NCI-H1092 treated with DMSO at 0.1 percent for 48 hours (cell line): ENCODE measurements around the gene SV2C.

ENCODE experiments used
- DNase-seq: peaks from one replicate; lab custom pipeline; 2025; lab: John Stamatoyannopoulos, UW

Gene SV2C

DNA sequence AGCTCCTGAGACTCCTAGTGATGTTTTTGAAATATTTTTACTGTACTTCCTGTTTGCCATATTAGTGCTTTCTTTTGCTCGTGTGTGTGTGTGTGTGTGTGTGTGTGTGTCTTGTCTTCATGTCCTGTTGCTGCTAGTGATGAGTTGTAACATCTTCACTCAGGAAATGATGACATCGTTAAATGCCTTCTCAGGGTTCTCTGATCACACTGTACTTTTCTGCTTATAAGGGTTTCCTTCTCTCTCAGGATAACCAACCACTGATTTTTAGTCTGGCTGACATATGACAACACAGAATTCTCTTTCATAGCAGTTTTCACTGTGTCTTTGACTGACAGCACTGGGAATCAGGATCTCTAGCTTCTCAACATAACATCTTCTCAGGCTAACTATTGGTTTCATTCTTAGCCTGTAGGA lies 16.1 kb downstream of the SV2C start:
- no peak for DNase-seq

DNA sequence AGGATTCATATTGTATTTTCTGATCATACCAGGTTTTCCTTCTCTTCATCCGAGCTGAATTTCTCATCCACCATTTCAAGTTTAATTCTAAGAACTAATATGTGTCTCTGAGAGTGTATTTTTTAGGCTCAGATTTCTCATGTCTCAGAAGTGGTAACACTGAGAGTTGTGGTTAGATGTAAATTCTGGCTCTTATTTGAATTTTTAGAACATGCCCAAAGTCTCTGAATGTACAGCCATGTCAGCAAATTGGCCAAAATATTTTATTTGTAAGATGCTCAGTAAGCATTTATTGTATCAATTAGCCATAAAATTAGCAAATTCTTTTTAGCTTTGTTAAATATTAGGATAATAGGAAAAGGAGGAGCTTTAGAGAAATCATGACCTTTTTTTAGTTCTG lies 16.6 kb downstream of the SV2C start:
- DNase-seq, result no peak

DNA sequence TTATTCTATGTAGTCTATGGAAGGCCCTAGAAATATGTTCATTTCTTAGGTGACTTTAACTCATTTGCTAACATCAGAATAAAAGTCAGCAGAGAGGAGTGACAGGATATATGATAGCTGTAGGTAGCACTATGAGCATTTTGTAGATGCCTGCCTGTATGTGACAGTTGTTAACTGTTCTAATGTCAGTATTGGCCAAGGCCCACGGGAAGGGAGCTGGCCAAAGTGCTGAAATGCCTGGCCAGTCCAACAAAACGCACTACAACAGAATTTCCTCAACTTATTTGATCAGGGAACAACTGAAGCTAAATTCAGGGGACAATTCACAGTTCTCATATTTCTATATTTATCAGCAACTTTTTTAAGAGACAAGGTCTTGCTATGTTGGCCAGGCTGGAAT lies 20.8 kb downstream of the SV2C start:
- DNase-seq, result no peak

DNA sequence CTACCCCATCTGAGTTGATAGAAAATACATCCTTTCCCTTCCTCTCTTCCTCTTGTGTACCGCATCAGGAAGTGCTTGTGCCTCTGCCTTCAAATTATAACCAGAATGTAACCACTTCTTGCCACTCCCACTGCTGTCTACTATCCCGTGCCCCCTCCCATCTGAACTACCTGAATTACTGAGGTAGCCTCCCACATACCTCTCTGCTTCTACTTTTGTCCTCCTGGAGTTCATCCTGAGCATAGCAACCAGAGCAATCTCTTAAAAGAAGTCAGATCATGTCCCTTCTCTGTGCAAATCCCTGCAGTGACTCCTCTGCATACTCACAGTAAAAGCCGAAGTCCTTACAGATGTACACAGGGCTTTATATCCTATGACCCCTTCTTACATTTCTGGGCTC lies 23.0 kb downstream of the SV2C start:
- no peak for DNase-seq

DNA sequence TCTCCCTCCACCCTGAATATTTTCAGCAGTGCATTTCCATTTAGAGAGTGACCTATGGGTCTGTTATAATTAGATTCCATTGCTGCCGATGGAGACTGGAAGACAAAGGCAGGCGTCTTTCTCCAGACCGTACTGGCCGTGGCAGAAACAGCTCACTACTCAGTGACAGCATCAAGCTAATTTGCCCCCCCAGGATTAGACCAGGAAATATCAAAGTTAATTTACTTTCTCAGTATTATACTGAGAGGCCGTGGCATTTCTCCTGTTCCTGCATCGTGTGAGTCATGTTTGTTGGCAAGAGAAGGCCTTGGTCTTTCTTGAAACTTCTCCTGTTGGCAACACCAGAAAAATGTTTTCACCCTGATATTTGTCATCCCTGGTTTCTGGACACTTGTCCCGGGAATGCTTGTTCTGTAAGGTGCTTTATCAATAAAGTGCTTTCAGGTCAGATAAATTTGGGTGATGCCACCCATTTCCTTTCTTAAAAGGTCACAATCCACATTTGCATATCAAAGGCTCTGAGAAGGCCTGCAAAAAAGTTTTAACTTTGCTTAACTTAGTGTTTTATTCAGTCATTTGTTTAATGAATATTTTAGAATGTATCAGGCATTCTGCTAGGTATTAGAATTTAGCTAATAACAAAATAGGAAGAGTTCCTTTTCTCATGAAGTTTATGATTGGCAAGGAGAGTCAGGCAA lies 28.4 kb downstream of the SV2C start:
- no peak for DNase-seq

DNA sequence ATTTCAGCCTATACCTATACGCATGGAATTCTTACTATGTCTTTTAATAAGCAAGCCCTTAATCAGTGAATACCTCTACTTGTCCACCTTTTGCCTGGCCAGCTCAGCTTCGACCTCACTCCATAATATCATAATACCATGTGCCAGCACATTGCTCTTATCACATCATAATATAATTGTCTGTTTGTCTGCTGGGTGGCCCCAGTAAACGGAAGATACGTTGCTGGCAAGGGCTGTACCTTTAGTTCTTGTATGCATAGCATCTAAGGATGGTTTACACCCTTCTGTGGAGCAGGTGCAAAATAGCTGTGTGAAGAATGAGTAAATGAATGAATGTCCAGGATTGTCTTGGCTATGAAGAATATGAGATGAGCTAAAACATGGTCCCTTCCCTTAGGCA lies 29.9 kb downstream of the SV2C start:
- DNase-seq, result no peak

DNA sequence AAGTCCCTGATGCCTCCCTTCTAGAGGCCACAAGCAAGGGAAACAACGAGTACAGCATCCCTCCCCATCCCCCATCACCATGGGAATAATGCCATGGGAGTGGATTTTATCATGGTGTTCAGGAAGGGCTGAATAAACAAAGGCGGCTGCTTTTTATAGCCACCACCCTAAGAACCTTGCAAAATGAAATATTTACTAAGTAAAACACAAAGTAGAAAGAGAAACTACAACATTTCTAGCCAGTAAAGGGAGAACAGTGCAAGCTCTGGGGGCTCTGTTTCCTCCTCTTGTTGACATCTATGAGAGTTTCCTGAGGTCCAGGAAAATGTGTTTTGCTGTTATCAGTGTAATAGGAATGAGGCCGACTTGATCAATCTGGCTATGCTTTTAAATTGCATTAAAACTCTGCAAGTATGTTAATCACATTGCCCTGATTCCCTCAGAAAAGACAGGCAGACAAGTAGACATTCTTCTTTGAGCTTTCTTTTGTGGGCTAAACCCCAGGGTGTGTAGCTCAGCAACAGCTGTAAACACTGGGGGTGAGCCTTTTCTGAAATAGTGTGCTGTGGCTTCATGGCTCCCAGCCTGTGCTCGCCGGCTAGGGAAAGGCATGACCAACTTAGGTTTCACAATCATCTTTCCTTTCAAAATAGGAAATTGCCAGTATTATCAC lies 31.1 kb downstream of the SV2C start:
- no peak for DNase-seq

DNA sequence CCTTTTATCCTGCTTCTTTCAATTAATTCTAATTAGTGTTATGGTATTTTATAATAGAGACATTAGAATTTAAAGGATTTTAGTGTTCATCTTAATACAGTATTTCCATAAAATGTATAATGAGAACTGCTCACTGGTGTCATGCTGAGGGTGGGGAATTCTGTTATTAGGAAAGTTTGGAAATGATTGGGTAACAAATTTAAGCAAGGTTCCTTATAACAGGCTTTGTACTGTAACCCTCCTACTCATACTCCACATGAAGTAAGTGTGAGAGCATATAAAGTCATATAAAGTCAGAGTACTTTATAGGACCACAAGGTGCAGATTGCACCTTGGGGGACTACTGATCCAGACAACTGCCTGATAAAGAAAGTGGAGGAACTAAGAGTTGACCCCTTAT lies 42.2 kb downstream of the SV2C start:
- no peak for DNase-seq

DNA sequence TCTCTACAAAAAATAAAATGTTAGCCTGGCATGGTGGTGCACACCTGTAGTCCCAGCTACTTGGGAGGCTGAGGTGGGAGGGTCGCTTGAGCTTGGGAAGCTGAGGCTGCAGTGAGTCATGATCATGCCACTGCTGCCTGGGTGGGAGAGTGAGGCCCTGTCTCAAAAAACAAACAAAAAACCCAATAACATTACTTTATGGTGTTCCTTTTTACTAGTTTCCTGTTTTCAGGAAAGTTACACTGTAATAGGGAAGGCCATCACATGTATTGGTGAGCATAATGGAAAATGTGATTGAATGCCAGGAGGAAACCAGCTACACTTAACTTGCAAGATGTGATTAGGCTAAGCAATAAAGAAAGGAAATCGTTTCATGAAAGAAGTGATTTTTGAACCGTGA lies 42.7 kb downstream of the SV2C start:
- DNase-seq, result no peak

DNA sequence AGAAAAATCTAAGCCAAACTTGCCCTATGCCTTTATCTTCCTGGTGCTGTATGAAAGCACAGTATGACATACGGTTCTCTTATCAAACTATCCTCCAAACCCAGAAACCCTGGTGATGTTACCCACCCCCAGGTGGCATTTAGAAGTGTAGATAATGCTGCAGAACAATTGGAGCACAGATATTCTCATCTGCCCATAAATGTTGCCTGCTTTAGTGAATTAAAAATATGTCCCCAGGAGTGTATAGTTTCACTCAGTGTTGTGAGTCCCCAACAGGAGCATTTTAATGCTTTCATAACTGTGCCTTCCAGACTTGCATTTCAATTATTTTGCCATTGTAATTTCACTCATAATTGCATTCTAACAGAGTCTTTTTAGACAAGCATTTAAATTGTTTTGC lies 50.8 kb downstream of the SV2C start:
- no peak for DNase-seq

DNA sequence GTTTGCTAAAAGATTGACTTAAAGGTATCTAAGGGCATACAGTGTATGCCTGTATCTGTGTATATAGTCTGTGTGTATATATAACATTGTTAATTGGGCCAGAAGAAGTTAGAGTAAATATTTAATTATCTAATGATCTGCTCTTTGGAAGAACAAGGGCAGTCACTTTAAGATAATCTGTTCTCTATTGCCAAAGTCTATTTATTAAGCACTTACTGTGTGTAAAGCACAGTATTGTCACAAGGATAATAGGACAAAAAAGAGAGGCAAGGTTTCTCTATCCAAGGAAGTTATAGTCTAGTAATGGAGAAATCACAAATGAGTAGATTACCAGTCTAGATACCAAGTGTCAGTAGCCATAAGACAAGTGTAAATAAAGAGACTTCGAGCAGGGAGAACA lies 51.5 kb downstream of the SV2C start:
- DNase-seq, result no peak

DNA sequence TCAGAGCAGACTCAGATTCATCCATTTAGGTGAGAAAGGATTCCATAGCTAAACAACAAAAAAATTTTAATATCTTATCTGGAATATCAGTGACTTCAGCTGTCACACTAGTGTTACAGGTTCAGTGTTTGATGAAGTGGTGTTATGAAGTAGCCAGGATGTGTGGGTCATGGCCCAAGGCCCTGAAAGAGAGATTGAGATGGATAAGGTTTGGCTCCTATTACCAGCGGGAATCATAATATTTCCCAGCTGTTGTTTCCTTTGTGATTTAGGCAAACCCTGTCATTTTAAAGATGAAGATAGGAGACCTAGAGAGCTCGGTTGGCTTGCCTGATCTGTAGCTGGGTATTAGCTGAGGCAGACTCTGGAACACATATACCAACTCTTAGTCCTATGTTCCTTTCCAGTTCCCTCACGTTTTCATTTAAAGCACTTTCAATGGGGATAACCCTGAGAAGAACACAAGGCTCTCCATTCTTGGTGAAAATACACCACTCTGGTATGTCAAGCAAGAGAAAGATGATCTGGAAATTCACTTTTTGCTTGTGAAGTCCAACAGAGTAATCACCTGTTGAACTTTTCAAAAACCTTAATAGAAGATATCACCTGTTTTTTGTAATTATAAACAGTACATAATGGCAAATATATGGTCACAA lies 54.8 kb downstream of the SV2C start:
- DNase-seq, result no peak

DNA sequence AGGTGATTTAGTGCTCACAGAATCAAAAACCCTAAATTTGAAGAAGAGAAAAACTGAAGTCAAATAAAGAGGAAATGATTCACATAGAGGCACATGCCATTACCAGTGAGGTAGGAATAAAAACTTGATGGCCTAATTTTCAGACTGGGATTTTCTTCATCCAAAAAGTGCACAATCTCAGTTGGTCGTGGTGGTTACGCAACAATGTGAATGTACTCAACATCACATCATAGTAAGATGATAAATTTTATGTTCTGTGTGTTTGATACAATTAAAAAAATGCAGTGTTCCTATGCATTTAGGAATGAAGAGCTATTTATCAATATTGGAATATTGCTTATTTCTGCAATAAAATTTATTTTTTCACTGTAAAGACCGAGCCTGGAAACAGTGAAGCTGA lies 60.7 kb downstream of the SV2C start:
- no peak for DNase-seq

DNA sequence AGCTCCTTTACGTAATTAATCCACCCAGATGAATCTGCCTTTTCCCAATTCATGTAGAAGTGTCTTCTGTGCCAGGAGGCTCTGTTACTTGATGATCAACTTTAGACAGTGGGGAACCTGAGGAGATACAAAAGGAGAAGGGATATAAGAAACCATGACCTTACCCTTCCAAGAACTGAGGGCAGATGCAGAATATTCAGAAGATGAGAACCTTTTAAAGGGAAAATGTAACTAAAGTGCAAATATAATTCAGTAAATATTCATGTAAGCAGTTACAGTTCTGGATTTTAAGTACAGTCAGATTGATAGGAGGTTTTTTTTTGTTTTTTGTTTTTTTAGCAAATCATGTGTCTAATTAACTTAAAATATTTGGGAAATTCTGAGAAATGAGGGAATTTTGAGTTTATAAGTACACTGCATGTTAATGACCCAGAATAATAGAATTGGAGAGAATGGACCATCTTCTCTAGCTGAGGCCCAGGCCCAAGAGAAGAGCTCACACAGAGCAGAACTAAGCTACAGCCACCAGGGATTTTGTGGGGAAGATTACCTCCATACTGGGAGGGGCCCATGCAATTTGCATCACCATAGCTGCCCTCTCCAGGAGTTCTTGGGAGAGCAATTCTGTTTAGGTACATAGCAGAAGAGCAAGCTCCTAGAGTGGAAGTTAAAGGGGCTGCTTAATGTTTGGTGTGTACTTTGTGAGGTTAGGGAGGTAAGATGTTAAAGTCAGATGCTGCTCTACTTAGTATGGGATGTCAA lies 61.5 kb downstream of the SV2C start:
- no peak for DNase-seq

DNA sequence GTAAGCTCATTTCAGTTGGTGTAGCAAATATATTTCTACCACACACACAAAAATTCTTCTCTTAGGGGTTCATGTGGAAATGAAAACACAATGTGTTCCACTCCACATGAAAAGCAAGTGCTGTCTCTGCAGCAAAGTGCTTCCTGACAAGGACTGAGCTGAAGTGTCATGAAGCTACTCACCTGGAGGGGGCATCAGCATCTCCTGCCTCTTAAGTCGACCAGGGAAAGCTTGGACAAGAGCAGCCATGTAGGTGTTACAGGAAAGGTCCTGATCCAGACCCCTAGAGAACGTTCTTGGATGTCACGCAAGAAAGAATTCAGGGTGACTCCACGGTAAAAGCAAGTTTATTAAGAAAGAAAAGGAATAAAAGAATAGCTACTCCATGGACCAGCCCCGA lies 62.8 kb downstream of the SV2C start:
- DNase-seq, result no peak

DNA sequence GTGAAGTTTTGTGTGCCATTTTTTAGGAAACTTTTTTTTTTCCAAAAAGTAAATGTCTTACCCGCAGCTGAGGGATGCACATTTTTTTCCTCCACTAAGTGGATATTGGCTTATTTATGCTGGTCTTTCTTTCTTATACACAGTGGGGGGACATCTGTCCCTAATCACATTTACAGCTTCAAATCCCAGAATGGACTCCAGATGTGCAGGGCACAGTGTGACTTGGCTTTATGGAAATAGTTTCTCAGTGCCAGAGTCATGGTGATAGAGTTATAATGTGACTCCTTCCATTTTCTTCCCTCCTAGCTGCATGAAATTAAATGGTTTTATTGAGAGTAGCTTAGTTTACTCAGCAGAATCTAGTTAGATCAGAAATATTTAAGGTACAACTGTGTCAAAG lies 66.5 kb downstream of the SV2C start:
- no peak for DNase-seq

DNA sequence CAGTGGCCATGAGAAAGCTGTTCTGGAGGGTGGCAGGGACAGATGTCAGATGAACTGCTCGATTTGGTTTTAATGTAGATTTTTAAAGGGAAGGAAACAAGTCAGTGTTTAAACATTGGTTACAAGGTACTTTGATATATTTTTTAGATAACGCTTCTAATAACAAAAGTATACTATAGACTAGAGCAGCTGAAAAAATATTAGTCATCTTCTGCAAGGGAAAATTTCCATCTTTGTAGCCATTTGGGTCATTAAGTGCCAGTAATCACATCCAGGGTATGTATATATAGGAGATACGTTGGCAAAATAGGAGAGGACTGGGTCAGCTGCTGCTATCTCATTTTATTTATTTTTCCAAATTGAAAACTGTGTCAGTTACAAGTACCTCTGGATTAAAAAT lies 69.0 kb downstream of the SV2C start:
- DNase-seq, result no peak

DNA sequence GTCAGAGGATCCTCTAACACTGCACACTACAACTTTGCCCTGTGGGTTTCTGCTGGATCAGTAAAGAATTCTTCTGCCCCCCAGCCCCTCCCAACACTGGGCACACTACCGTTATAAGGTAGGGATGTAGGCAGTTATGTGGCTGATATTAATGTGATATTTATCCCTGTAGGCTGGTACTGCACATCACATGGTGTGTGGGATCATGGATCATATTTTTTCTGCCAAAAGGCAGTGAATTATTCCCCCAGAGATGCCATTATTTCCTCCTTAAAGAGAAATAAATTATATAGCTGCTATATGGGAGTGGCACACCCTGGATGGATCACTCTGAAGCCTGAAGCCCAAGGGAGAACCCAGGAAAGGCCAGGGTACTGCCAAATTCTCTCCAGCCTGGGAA lies 69.5 kb downstream of the SV2C start:
- no peak for DNase-seq

DNA sequence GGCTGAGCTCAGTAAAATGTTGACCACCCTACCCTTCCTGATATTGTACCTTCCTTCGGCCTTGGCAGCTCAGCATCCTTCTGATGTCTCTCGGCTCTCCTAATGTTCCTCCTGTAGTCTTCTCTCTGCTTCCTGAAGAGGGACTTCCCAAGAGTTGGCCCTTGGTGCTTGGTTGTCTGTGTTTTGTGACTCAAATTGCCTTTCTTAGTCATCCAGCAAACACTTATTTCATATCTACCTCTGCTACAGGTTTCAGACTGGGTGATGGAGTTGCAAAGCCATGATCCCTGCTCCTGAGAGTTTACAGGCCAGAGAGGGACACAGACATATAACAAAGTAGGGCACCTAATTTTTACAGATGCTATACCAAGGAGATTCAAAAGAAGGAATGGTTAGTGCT lies 70.1 kb downstream of the SV2C start:
- DNase-seq, result no peak

DNA sequence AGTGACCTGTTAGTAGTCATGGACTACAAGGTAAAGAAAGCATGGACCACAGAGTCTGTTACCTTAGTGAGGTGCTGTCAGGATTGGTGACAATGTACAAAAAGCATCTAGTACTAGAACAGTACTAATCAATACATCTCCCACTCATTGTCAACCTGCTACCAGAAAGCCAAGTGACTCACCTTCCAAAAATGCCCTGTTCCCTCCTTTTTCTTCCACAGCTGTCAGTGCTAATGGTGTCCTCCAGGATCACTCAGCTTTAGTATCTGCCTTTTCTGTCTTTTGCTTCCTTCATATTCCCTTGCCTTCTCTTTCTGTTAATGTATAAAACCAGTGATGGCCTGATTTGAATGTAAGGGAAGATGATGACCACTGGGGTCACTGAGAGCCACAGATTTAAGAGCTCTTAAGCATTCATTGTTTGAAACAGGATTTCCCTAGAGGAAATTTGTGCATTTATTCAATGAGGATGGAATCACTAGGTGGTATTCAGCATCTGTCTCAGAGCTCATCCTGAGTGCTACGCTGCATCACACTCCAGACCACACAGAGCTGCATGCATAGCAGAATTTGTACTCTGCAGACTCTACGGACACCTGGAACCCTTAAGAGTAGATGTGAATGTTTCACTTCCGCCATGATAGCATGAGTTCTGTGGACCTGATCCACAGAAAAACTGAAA lies 71.0 kb downstream of the SV2C start:
- no peak for DNase-seq

DNA sequence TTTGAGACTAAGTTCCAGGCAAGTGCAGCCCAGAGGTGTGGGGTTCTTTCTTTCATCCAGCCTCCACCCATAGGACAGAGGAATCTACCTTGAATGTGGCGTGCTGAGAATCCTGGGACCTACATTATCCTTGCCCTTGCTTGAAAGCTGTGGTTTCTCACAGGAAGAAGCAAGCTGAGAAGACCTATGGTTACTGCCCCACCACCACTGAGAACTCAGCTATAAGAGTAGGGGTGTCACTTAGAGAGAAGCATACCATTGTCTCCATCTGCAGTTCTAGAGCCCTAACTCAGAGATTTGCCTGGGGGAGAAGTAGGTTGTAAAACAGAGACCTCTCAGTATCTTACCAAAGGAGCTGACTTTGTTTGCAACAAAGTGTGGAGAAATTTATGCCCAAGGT lies 72.4 kb downstream of the SV2C start:
- no peak for DNase-seq

DNA sequence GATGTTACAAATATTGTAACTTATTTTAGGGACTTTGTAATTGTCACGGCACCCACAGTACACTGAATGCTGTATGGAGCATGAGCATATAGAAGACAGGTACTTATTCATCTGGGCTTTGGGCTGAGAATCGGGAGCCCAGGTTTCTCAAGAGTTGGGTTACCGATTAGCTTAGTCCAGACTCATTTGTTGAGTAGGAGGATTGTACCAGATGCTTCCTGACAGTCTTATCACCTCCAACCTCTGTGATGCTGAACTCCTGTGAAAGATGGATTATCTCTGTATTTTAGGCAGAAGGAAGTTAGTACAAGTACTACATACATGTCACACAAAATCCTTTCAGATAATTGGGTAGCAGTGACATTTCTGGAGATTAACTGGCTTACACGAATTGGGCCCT lies 79.2 kb downstream of the SV2C start:
- DNase-seq, result no peak
